HepG2 (cell line): ENCODE data around the gene AAR2. TPM values are rescaled to one million over a fixed set of nuclear protein-coding genes. Genes with fewer than 3 reads are reported as not detected.

ENCODE experiments used
- ATAC-seq: fragments of 200-7000 bp; cut with Tn5 transposase; 3 replicates; pipeline ENCODE4 v1.9.1; 2020; ENCODE audit warnings: mild to moderate bottlenecking, moderate library complexity
- BruUV-seq: library from RNA; stranded (reverse); fragments of 400-500 nt; replicated peaks from 2 replicates; lab custom pipeline; 2021; lab: Mats Ljungman, UMichigan
- CTCF ChIA-PET: fragments of 300-600 bp; formaldehyde crosslinking; extraction: SDS; loops from one replicate; lab custom pipeline; 2021; ENCODE audit warnings: low total read pairs, inconsistent platforms, low intra/inter-chr PET ratio; lab: Yijun Ruan, JAX
- POLR2A ChIA-PET: fragments of 350-600 bp; sonication (Branson Sonifier 250); formaldehyde crosslinking; loops from one replicate; lab custom pipeline; 2020; ENCODE audit warnings: antibody characterized with exemption, inconsistent platforms; lab: Yijun Ruan, JAX
- DNase-seq: peaks from one replicate; pipeline ENCODE4 v3.0.0-alpha.2; 2015; ENCODE audit warnings: low spot score
- FAIRE-seq: peaks from 3 replicates; lab custom pipeline; 2011; peaks lifted over from hg19 to GRCh38; lab: Jason Lieb, UNC
- H2AFZ ChIP-seq: one replicate; pipeline ENCODE4 v1.6.1; 2011; ENCODE audit warnings: low read length, inconsistent platforms
- H3K27ac ChIP-seq: fragments of 300-600 bp; 3 replicates; pipeline ENCODE4 v1.8.0; 2011; ENCODE audit warnings: mixed run types, mild to moderate bottlenecking, mixed read lengths, low read length, inconsistent platforms; ENCODE audit not compliant: insufficient read depth; ENCODE audit errors: extremely low read length
- H3K27me3 ChIP-seq, 2 experiments: fragments of 200-600 bp in 1 of 2; 2 replicates in 1 of 2; 3 replicates in 1 of 2; pipeline versions ENCODE4 v1.6.0 to v1.8.0; 2011; ENCODE audit warnings: low read length in 2 of 2, mild to moderate bottlenecking in 2 of 2, moderate library complexity in 2 of 2, inconsistent platforms in 1 of 2; ENCODE audit not compliant: insufficient read depth in 2 of 2, control insufficient read depth in 1 of 2
- H3K36me3 ChIP-seq, 2 experiments: fragments of 200-600 bp in 1 of 2; replicated peaks in 1 of 2; 2 replicates in 1 of 2; 3 replicates in 1 of 2; pipeline versions ENCODE4 v1.5.1 to v1.8.0; 2011; ENCODE audit warnings: low read length in 2 of 2, inconsistent platforms in 1 of 2; ENCODE audit not compliant: insufficient read depth in 2 of 2, control insufficient read depth in 1 of 2
- H3K4me1 ChIP-seq: 2 replicates; pipeline ENCODE4 v1.5.1; 2012; ENCODE audit warnings: low read length, inconsistent platforms; ENCODE audit not compliant: insufficient read depth
- H3K4me2 ChIP-seq: 2 replicates; pipeline ENCODE4 v1.6.0; 2011; ENCODE audit warnings: low read depth, low read length, inconsistent platforms
- H3K4me3 ChIP-seq, 3 experiments: fragments of 200-600 bp in 1 of 3; sonication (generic), shearing (Covaris generic) in 1 of 3; replicated peaks in 1 of 3; 2 replicates each; pipeline ENCODE4 v1.5.1; 2011 to 2016; ENCODE audit warnings: low read length in 3 of 3, inconsistent platforms in 2 of 3, low read depth in 2 of 3, mild to moderate bottlenecking in 2 of 3, control low read depth in 1 of 3, mixed read lengths in 1 of 3; ENCODE audit not compliant: insufficient read depth in 1 of 3
- H3K79me2 ChIP-seq: one replicate; pipeline ENCODE4 v1.6.1; 2011; ENCODE audit warnings: low read length, inconsistent platforms; ENCODE audit not compliant: insufficient read depth
- H3K9ac ChIP-seq: 2 replicates; pipeline ENCODE4 v1.6.0; 2011; ENCODE audit warnings: mild to moderate bottlenecking, low read depth, low read length, inconsistent platforms; ENCODE audit not compliant: insufficient read depth
- H3K9me3 ChIP-seq: 2 replicates; pipeline ENCODE4 v1.5.1; 2012; ENCODE audit warnings: mild to moderate bottlenecking, low read length
- H4K20me1 ChIP-seq: 2 replicates; pipeline ENCODE4 v1.6.0; 2011; ENCODE audit warnings: inconsistent platforms, mild to moderate bottlenecking, low read length, moderate library complexity; ENCODE audit not compliant: insufficient read depth
- BCLAF1 ChIP-seq: fragments of 450-650 bp; IDR thresholded peaks from 2 replicates; pipeline ENCODE4 v1.6.1; 2017; ENCODE audit warnings: mild to moderate bottlenecking
- BRD4 ChIP-seq: sonication (generic); formaldehyde crosslinking; IDR thresholded peaks from 2 replicates; pipeline ENCODE4 v1.4.0; 2020; ENCODE audit warnings: missing genetic modification reagents
- GABPB1 ChIP-seq: IDR thresholded peaks from 2 replicates; pipeline ENCODE4 v1.6.1; 2016; ENCODE audit warnings: mild to moderate bottlenecking, missing genetic modification reagents, moderate library complexity, missing compliant biosample characterization
- MAFF ChIP-seq: IDR thresholded peaks from 2 replicates; pipeline ENCODE4 v1.6.1; 2011; ENCODE audit warnings: low read depth, low read length, improper control_type of control experiment
- NFATC3 ChIP-seq: sonication (generic); formaldehyde crosslinking; IDR thresholded peaks from 2 replicates; pipeline ENCODE4 v1.5.1; 2020; ENCODE audit warnings: mild to moderate bottlenecking, missing genetic modification reagents
- NONO ChIP-seq, 2 experiments: fragments of 450-650 bp in 1 of 2; sonication (generic) in 1 of 2; formaldehyde crosslinking in 1 of 2; IDR thresholded peaks in 1 of 2; conservative IDR thresholded peaks in 1 of 2; 2 replicates each; pipeline versions ENCODE4 v1.6.1 to v1.8.0; 2017 to 2022; ENCODE audit warnings: mild to moderate bottlenecking in 1 of 2, missing genetic modification reagents in 1 of 2, moderate library complexity in 1 of 2
- RFX1 ChIP-seq: fragments of 450-650 bp; IDR thresholded peaks from 2 replicates; pipeline ENCODE4 v1.6.1; 2017
- TBX2 ChIP-seq: sonication (generic); formaldehyde crosslinking; IDR thresholded peaks from 2 replicates; pipeline ENCODE4 v1.5.0; 2020; ENCODE audit warnings: missing genetic modification reagents, mild to moderate bottlenecking, borderline replicate concordance
- ZFAT ChIP-seq: sonication (generic); formaldehyde crosslinking; conservative IDR thresholded peaks from 2 replicates; pipeline ENCODE4 v1.8.1; 2023; ENCODE audit warnings: missing genetic modification reagents, inconsistent platforms
- ZNF12 ChIP-seq: sonication (generic); formaldehyde crosslinking; IDR thresholded peaks from 2 replicates; pipeline ENCODE4 v1.5.0; 2020; ENCODE audit warnings: missing genetic modification reagents
- ZNF143 ChIP-seq: sonication (generic); formaldehyde crosslinking; IDR thresholded peaks from 2 replicates; pipeline ENCODE4 v1.4.0; 2020; ENCODE audit warnings: missing genetic modification reagents
- ZNF331 ChIP-seq: sonication (generic); formaldehyde crosslinking; IDR thresholded peaks from 2 replicates; pipeline ENCODE4 v1.4.0; 2020; ENCODE audit warnings: missing genetic modification reagents
- ZNF367 ChIP-seq: sonication (generic); formaldehyde crosslinking; IDR thresholded peaks from 2 replicates; pipeline ENCODE4 v1.4.0; 2020; ENCODE audit warnings: missing genetic modification reagents, borderline replicate concordance
- ZNF512B ChIP-seq: sonication (generic); formaldehyde crosslinking; IDR thresholded peaks from 2 replicates; pipeline ENCODE4 v1.5.1; 2020; ENCODE audit warnings: missing genetic modification reagents, mild to moderate bottlenecking, borderline replicate concordance
- ZNF546 ChIP-seq: sonication (generic); formaldehyde crosslinking; conservative IDR thresholded peaks from 2 replicates; pipeline ENCODE4 v1.8.1; 2023; ENCODE audit warnings: mild to moderate bottlenecking, missing genetic modification reagents
- ZNF557 ChIP-seq: sonication (generic); formaldehyde crosslinking; IDR thresholded peaks from 2 replicates; pipeline ENCODE4 v1.4.0; 2020; ENCODE audit warnings: missing genetic modification reagents
- ZNF616 ChIP-seq: sonication (generic); formaldehyde crosslinking; IDR thresholded peaks from 2 replicates; pipeline ENCODE4 v1.5.0; 2020; ENCODE audit warnings: low read depth, mild to moderate bottlenecking, missing genetic modification reagents
- WGBS: methylation state at CpG from one replicate; pipeline ENCODE4 v1.1.6; 2017; ENCODE audit warnings: low lambda C conversion rate; 5-methylcytosine and 5-hydroxymethylcytosine counted together
- in situ Hi-C: cut with HindIII; loops from 2 replicates; pipeline ENCODE4 v1.10.0; 2017; ENCODE audit warnings: low pct_unique_long_range_greater_than_20kb; ENCODE audit not compliant: extremely low pct_ligation_motif_present
- intact Hi-C: fragments of 100-400 bp; cut with micrococcal nuclease; formaldehyde crosslinking; loops from one replicate; pipeline ENCODE4 v1.10.0; 2022; ENCODE audit not compliant: unreplicated experiment
- polyA plus RNA-seq, 8 experiments: library from polyadenylated mRNA; depleted of rRNA in 3 of 8; stranded (reverse) in 7 of 8; unstranded in 1 of 8; fragments of >200 nt; fragmentation: Illumina TruSeq in 4 of 8; extraction: Trizol in 4 of 8; gene quantifications; 2 replicates each; pipeline versions ENCODE4 v1.2.1 to v1.2.3, GENCODE V29; 2011 to 2016; ENCODE audit warnings: low read depth in 4 of 8, missing spikeins in 1 of 8, mixed read lengths in 1 of 8; ENCODE audit not compliant: insufficient read depth in 1 of 8
- total RNA-seq, 5 experiments: library from RNA; depleted of rRNA; stranded (reverse); fragments of >200 nt; fragmentation: Illumina TruSeq; extraction: Trizol; gene quantifications; 2 replicates each; pipeline ENCODE4 v1.2.3, GENCODE V29; 2016; ENCODE audit warnings: low read depth in 1 of 5

The AAR2 gene
- total and polyA plus RNA-seq, 2 of the 13 experiments (the other 11 are each of a cell fraction or from before 2014, with no cell fraction given), result 45.2 to 46.2 TPM

GRCh38 chr20:36272547-36273220, 36.4 kb downstream of the AAR2 start:
- Histone ChIP-seq H3K36me3 (no peaks in the 10 kb centered on the region), H4K20me1 (no peaks in the 10 kb centered on the region), H3K9ac (no peak overlapping the region), H3K9me3 (no peaks in the 10 kb centered on the region), H3K27ac (no peak overlapping the region), H3K4me2 (peak overlapping the region; percentile 57), H3K27me3 (peaks cover 1 to 30% of the 10 kb centered on the region in 2 experiments; a peak in 4 of 5 replicates), H3K4me3 (peak overlapping the region in 2 of 3 experiments; percentile 56 to 58; a peak in 3 of 6 replicates), H2AFZ (no peak overlapping the region), H3K79me2 (peaks cover 3% of the 10 kb centered on the region), H3K4me1 (peaks cover 35% of the 10 kb centered on the region)
- no peak for FAIRE-seq
- CTCF ChIA-PET, result interaction anchor here (1.2 kb wide), 1 partner anchor 167 kb away, joined by 5 read pairs; no protein-coding TSS in a partner anchor
- in situ Hi-C loops (no loop called here), intact Hi-C loops (loop anchor here (10.0 kb wide), 1 partner anchor 122 kb away; no protein-coding TSS in a partner anchor)
- WGBS, result 63% methylated on average over 12 of the region's 12 CpGs
- no peak for DNase-seq
- POLR2A ChIA-PET, result interaction anchor here (0.5 to 2.0 kb wide), 3 partner anchors 36 to 202 kb away, joined by 3 to 5 read pairs (median 3); no protein-coding TSS in a partner anchor
- no TSS peak for BruUV-seq
- no peak for ATAC-seq
- TF ChIP-seq NONO (IDR thresholded peaks at IDR 0.05) (no peak), NONO (CRISPR knock-in tag; conservative IDR thresholded peaks at IDR 0.05) (peak; percentile 31; the same call in 1 of the 2 replicates), ZNF367 (CRISPR knock-in tag) (no peak), ZNF616 (CRISPR knock-in tag) (no peak), RFX1 (no peak), ZNF12 (CRISPR knock-in tag) (no peak), TBX2 (CRISPR knock-in tag) (no peak), BCLAF1 (no peak), ZNF546 (CRISPR knock-in tag) (no peak), ZNF143 (CRISPR knock-in tag) (no peak), ZFAT (CRISPR knock-in tag) (no peak), MAFF (no peak), GABPB1 (0 out of 2 replicates have a peak, but pooled peaks have one; percentile 5), BRD4 (CRISPR knock-in tag) (no peak), ZNF512B (CRISPR knock-in tag) (no peak), ZNF331 (CRISPR knock-in tag) (no peak), ZNF557 (CRISPR knock-in tag) (no peak), NFATC3 (CRISPR knock-in tag) (no peak)
